GM12891 (cell line): ENCODE measurements around the gene IQCN.

Source experiments
- POLR2A ChIP-seq: IDR thresholded peaks from 2 replicates; pipeline ENCODE4 v1.6.1; 2011; ENCODE audit warnings: low read depth, low read length, control low read depth
- POLR2AphosphoS5 ChIP-seq: IDR thresholded peaks from 2 replicates; pipeline ENCODE4 v1.6.1; 2011; ENCODE audit warnings: low read depth, low read length, control low read depth
- POU2F2 ChIP-seq: IDR thresholded peaks from 2 replicates; pipeline ENCODE4 v1.6.1; 2011; ENCODE audit warnings: low read depth, mild to moderate bottlenecking, control low read depth, low read length, moderate library complexity
- SPI1 ChIP-seq: IDR thresholded peaks from 2 replicates; pipeline ENCODE4 v1.6.1; 2011; ENCODE audit warnings: low read depth, low read length, control low read depth
- TAF1 ChIP-seq: IDR thresholded peaks from 2 replicates; pipeline ENCODE4 v1.6.1; 2011; ENCODE audit warnings: low read depth, low read length, control low read depth

- TF ChIP-seq TAF1, result no peak
- no peak for TF ChIP-seq POLR2AphosphoS5
- no peak for TF ChIP-seq POLR2A
- 0 out of 2 replicates have a peak, but pooled peaks have one; percentile 24 for TF ChIP-seq SPI1
- no peak for TF ChIP-seq POU2F2
Observed at GRCh38 chr19:18307271-18307681, 33.0 kb upstream of the IQCN start.
